ENCODE results near the gene BBS5.

BBS5 gene

GRCh38 chr2:169528271-169528701 lies 49.0 kb downstream of the BBS5 start:
- TF ChIP-seq CREB1 (IDR thresholded peaks at IDR 0.05; ENCODE audit: low read depth) (no peak), RAD21 (IDR thresholded peaks at IDR 0.05; ENCODE audit: low read depth) (peak; percentile 64)

GRCh38 chr2:169540146-169540545 lies 60.9 kb downstream of the BBS5 start:
- TF ChIP-seq TEAD4 (IDR thresholded peaks at IDR 0.05), result no peak
- no peak for TF ChIP-seq MAX (IDR thresholded peaks at IDR 0.05)
- TF ChIP-seq TAF1 (IDR thresholded peaks at IDR 0.05; ENCODE audit: low read depth), result no peak
- no peak for TF ChIP-seq FOXM1 (IDR thresholded peaks at IDR 0.05; ENCODE audit: borderline replicate concordance, low read depth)
- TF ChIP-seq CREB1 (IDR thresholded peaks at IDR 0.05; ENCODE audit: low read depth), result no peak
- no peak for TF ChIP-seq REST (IDR thresholded peaks at IDR 0.05; ENCODE audit: low read depth)
- no peak for TF ChIP-seq RAD21 (IDR thresholded peaks at IDR 0.05; ENCODE audit: low read depth)

GRCh38 chr2:169542433-169542832 lies 63.1 kb downstream of the BBS5 start:
- TF ChIP-seq TEAD4 (IDR thresholded peaks at IDR 0.05), result no peak
- TF ChIP-seq RAD21 (IDR thresholded peaks at IDR 0.05; ENCODE audit: low read depth), result no peak
- TF ChIP-seq FOXM1 (IDR thresholded peaks at IDR 0.05; ENCODE audit: borderline replicate concordance, low read depth), result no peak
- TF ChIP-seq CREB1 (IDR thresholded peaks at IDR 0.05; ENCODE audit: low read depth), result no peak
- TF ChIP-seq EGR1 (IDR thresholded peaks at IDR 0.05), result no peak
- no peak for TF ChIP-seq TCF12 (IDR thresholded peaks at IDR 0.05; ENCODE audit: low read depth)
- no peak for TF ChIP-seq ZBTB7A (IDR thresholded peaks at IDR 0.05; ENCODE audit: low read depth)
- TF ChIP-seq TAF1 (IDR thresholded peaks at IDR 0.05; ENCODE audit: low read depth), result no peak
- no peak for TF ChIP-seq REST (IDR thresholded peaks at IDR 0.05; ENCODE audit: low read depth)
- no peak for TF ChIP-seq YY1 (IDR thresholded peaks at IDR 0.05; ENCODE audit: low read depth)
- no peak for TF ChIP-seq CEBPB (IDR thresholded peaks at IDR 0.05)
- no peak for TF ChIP-seq NFIC (IDR thresholded peaks at IDR 0.05)
- TF ChIP-seq MAX (IDR thresholded peaks at IDR 0.05), result no peak

GRCh38 chr2:169546756-169547155 lies 67.5 kb downstream of the BBS5 start:
- no peak for TF ChIP-seq CEBPB (IDR thresholded peaks at IDR 0.05)
- no peak for TF ChIP-seq USF1 (IDR thresholded peaks at IDR 0.05)
- no peak for TF ChIP-seq CREB1 (IDR thresholded peaks at IDR 0.05; ENCODE audit: low read depth)
- TF ChIP-seq YY1 (IDR thresholded peaks at IDR 0.05; ENCODE audit: low read depth), result no peak
- TF ChIP-seq TCF12 (IDR thresholded peaks at IDR 0.05; ENCODE audit: low read depth), result no peak
- no peak for TF ChIP-seq TEAD4 (IDR thresholded peaks at IDR 0.05)
- no peak for TF ChIP-seq RAD21 (IDR thresholded peaks at IDR 0.05; ENCODE audit: low read depth)
- TF ChIP-seq TAF1 (IDR thresholded peaks at IDR 0.05; ENCODE audit: low read depth), result no peak
- TF ChIP-seq NFIC (IDR thresholded peaks at IDR 0.05), result no peak
- no peak for TF ChIP-seq FOXM1 (IDR thresholded peaks at IDR 0.05; ENCODE audit: borderline replicate concordance, low read depth)
- no peak for TF ChIP-seq REST (IDR thresholded peaks at IDR 0.05; ENCODE audit: low read depth)

All from Ishikawa (cell line).